PC-3 (cell line): ENCODE results near the gene POLA2. TPM values are rescaled to one million over a fixed set of nuclear protein-coding genes. Genes with fewer than 3 reads are reported as not detected.
A peak's percentile ranks its signal among the peaks of the same experiment; 100 is the strongest.

Experiments
- ATAC-seq: fragments of 200-7000 bp; cut with Tn5 transposase; 2 replicates; pipeline ENCODE4 v1.9.1; 2020; ENCODE audit warnings: mild to moderate bottlenecking, moderate library complexity
- BruUV-seq: library from RNA; stranded (reverse); fragments of 400-500 nt; replicated peaks from 2 replicates; lab custom pipeline; 2021; lab: Mats Ljungman, UMichigan
- CTCF ChIA-PET: fragments of 300-600 bp; sonication (Branson Sonifier 250); formaldehyde crosslinking; loops from one replicate; lab custom pipeline; 2022; ENCODE audit warnings: antibody characterized with exemption; lab: Charles Lee
- POLR2A ChIA-PET: fragments of 300-600 bp; sonication (Branson Sonifier 250); formaldehyde crosslinking; loops from one replicate; lab custom pipeline; 2022; ENCODE audit warnings: antibody characterized with exemption; ENCODE audit not compliant: unreplicated experiment; lab: Charles Lee
- DNase-seq: peaks from one replicate; pipeline ENCODE4 v3.0.0-alpha.2; 2015
- H2AFZ ChIP-seq: fragments of 300-600 bp; sonication (generic); 2 replicates; pipeline ENCODE4 v1.6.0; 2016; ENCODE audit warnings: antibody characterized with exemption, low read length
- H3F3A ChIP-seq: fragments of 300-600 bp; sonication (generic); one replicate; pipeline ENCODE4 v1.6.0; 2017; ENCODE audit warnings: antibody characterized with exemption, low read length, control low read depth, mild to moderate bottlenecking; ENCODE audit not compliant: unreplicated experiment
- H3K27ac ChIP-seq: fragments of 300-600 bp; sonication (generic); 2 replicates; pipeline ENCODE4 v1.5.1; 2016; ENCODE audit warnings: mild to moderate bottlenecking, low read length
- H3K27me3 ChIP-seq: fragments of 300-600 bp; sonication (generic); 2 replicates; pipeline ENCODE4 v1.6.1; 2016; ENCODE audit warnings: low read length, mixed read lengths
- H3K36me3 ChIP-seq: fragments of 300-600 bp; sonication (generic); 2 replicates; pipeline ENCODE4 v1.6.1; 2016; ENCODE audit warnings: low read depth, mixed run types, low read length, mixed read lengths
- H3K4me1 ChIP-seq: fragments of 300-600 bp; sonication (generic); 2 replicates; pipeline ENCODE4 v1.5.1; 2016; ENCODE audit warnings: low read length; ENCODE audit not compliant: insufficient read depth
- H3K4me2 ChIP-seq: fragments of 300-600 bp; sonication (generic); 2 replicates; pipeline ENCODE4 v1.6.0; 2016; ENCODE audit warnings: low read length
- H3K4me3 ChIP-seq: fragments of 300-600 bp; sonication (generic); 2 replicates; pipeline ENCODE4 v1.5.1; 2016; ENCODE audit warnings: mild to moderate bottlenecking, low read length, mixed read lengths
- H3K79me2 ChIP-seq: fragments of 300-600 bp; sonication (generic); 2 replicates; pipeline ENCODE4 v1.6.1; 2017; ENCODE audit warnings: low read length, mixed read lengths
- H3K9ac ChIP-seq: fragments of 300-600 bp; sonication (generic); 2 replicates; pipeline ENCODE4 v1.6.0; 2016; ENCODE audit warnings: mild to moderate bottlenecking, low read length
- H3K9me2 ChIP-seq: fragments of 300-600 bp; sonication (generic); replicated peaks from 2 replicates; pipeline ENCODE4 v1.6.1; 2016; ENCODE audit warnings: mixed run types, low read length, mixed read lengths
- H3K9me3 ChIP-seq: fragments of 300-600 bp; sonication (generic); 2 replicates; pipeline ENCODE4 v1.6.1; 2016; ENCODE audit warnings: low read length, mixed read lengths
- H4K20me1 ChIP-seq: fragments of 300-600 bp; sonication (generic); 2 replicates; pipeline ENCODE4 v1.6.1; 2016; ENCODE audit warnings: low read length, mixed read lengths
- CTCF ChIP-seq: fragments of 300-600 bp; sonication (generic); conservative IDR thresholded peaks from 2 replicates; pipeline ENCODE4 v1.5.1; 2017; ENCODE audit warnings: antibody characterized with exemption, low read depth, mild to moderate bottlenecking, low read length
- EZH2 ChIP-seq: fragments of 300-600 bp; sonication (generic); IDR thresholded peaks from one replicate; pipeline ENCODE4 v1.6.1; 2017; ENCODE audit warnings: antibody characterized with exemption, mild to moderate bottlenecking, low read length; ENCODE audit not compliant: unreplicated experiment
- EZH2phosphoT487 ChIP-seq: fragments of 300-600 bp; sonication (generic); IDR thresholded peaks from 2 replicates; pipeline ENCODE4 v1.6.1; 2018; ENCODE audit warnings: mild to moderate bottlenecking, antibody characterized with exemption, low read length, borderline replicate concordance
- intact Hi-C: fragments of 100-400 bp; cut with micrococcal nuclease; formaldehyde crosslinking; loops from 2 replicates; pipeline ENCODE4 v1.9.0; 2023
- total RNA-seq: library from RNA; depleted of rRNA; stranded (reverse); fragments of >200 nt; gene quantifications from 2 replicates; pipeline ENCODE4 v1.2.3, GENCODE V29; 2014

POLA2 gene
- total RNA-seq, 1 experiment from 2014 or later: 29.0 TPM

GRCh38 chr11:65221026-65221425 is 40.7 kb upstream of the POLA2 start:
- Histone ChIP-seq H2AFZ (no peak overlapping the region), H3K9me3 (no peaks in the 10 kb centered on the region), H3F3A (no peaks in the 10 kb centered on the region), H3K4me2 (no peak overlapping the region), H3K9me2 (no peaks in the 10 kb centered on the region), H3K36me3 (no peaks in the 10 kb centered on the region), H4K20me1 (no peaks in the 10 kb centered on the region), H3K9ac (no peak overlapping the region), H3K27me3 (no peaks in the 10 kb centered on the region), H3K4me1 (peaks cover 9% of the 10 kb centered on the region), H3K79me2 (no peaks in the 10 kb centered on the region), H3K27ac (no peak overlapping the region), H3K4me3 (no peak overlapping the region)
- CTCF ChIA-PET: no interaction called here
- intact Hi-C loops: no loop called here
- no peak for ATAC-seq
- POLR2A ChIA-PET: no interaction called here
- no TSS peak for BruUV-seq
- DNase-seq: no peak
- no peak for TF ChIP-seq EZH2
- TF ChIP-seq CTCF: no peak
- TF ChIP-seq EZH2phosphoT487: no peak

GRCh38 chr11:65223011-65223410 is 38.8 kb upstream of the POLA2 start:
- H3K79me2 ChIP-seq: no peaks in the 10 kb centered on the region
- CTCF ChIA-PET: no interaction called here
- TF ChIP-seq EZH2phosphoT487 (no peak), CTCF (no peak), EZH2 (no peak)
- ATAC-seq (no peak), DNase-seq (no peak)
- H4K20me1 ChIP-seq: no peaks in the 10 kb centered on the region
- H3F3A ChIP-seq: no peaks in the 10 kb centered on the region
- intact Hi-C loops: no loop called here
- POLR2A ChIA-PET: no interaction called here
- H3K9ac ChIP-seq: no peak overlapping the region
- no peaks in the 10 kb centered on the region for H3K27me3 ChIP-seq
- H3K4me1 ChIP-seq: peaks cover 9% of the 10 kb centered on the region
- no peak overlapping the region for H3K4me2 ChIP-seq
- no TSS peak for BruUV-seq
- no peak overlapping the region for H3K27ac ChIP-seq
- no peak overlapping the region for H2AFZ ChIP-seq
- no peak overlapping the region for H3K4me3 ChIP-seq
- H3K9me2 ChIP-seq: no peaks in the 10 kb centered on the region
- H3K9me3 ChIP-seq: no peaks in the 10 kb centered on the region
- H3K36me3 ChIP-seq: no peaks in the 10 kb centered on the region

GRCh38 chr11:65224930-65225278 is 36.9 kb upstream of the POLA2 start:
- no peaks in the 10 kb centered on the region for H3K36me3 ChIP-seq
- intact Hi-C loops: no loop called here
- H3K27ac ChIP-seq: no peak overlapping the region
- POLR2A ChIA-PET: no interaction called here
- DNase-seq: peak; percentile 78
- H3K4me1 ChIP-seq: peaks cover 9% of the 10 kb centered on the region
- CTCF ChIA-PET: no interaction called here
- H3K27me3 ChIP-seq: no peaks in the 10 kb centered on the region
- BruUV-seq: no TSS peak
- H4K20me1 ChIP-seq: no peaks in the 10 kb centered on the region
- no peaks in the 10 kb centered on the region for H3K79me2 ChIP-seq
- no peak overlapping the region for H3K4me3 ChIP-seq
- H3F3A ChIP-seq: no peaks in the 10 kb centered on the region
- no peaks in the 10 kb centered on the region for H3K9me2 ChIP-seq
- ATAC-seq: peak; percentile 99
- H3K4me2 ChIP-seq: peak overlapping the region; percentile 10
- H3K9me3 ChIP-seq: no peaks in the 10 kb centered on the region
- no peak overlapping the region for H3K9ac ChIP-seq
- H2AFZ ChIP-seq: no peak overlapping the region
- TF ChIP-seq CTCF (no peak), EZH2 (no peak), EZH2phosphoT487 (no peak)
